Lower lobe of right lung (tissue), 2 donors: Measurements from ENCODE around the gene KTN1. TPM values are rescaled to one million over a fixed set of nuclear protein-coding genes. Genes with fewer than 3 reads are reported as not detected.

Experiments used
- ATAC-seq, 2 donors: fragments of 200-7000 bp; cut with Tn5 transposase; one replicate each; pipeline ENCODE4 v1.9.1; 2020 to 2022; ENCODE audit warnings: mild to moderate bottlenecking in 2 of 2, moderate library complexity in 2 of 2
- DNase-seq: peaks from one replicate; pipeline ENCODE4 v3.0.0-alpha.2; 2020
- H3K27ac ChIP-seq: fragments of 200-600 bp; one replicate; pipeline ENCODE4 v1.8.0; 2022
- H3K27me3 ChIP-seq: fragments of 200-600 bp; one replicate; pipeline ENCODE4 v1.8.0; 2022; ENCODE audit warnings: low read depth
- H3K36me3 ChIP-seq: fragments of 200-600 bp; one replicate; pipeline ENCODE4 v1.8.0; 2022; ENCODE audit warnings: mild to moderate bottlenecking
- H3K4me1 ChIP-seq: fragments of 200-600 bp; one replicate; pipeline ENCODE4 v1.8.0; 2022
- H3K4me3 ChIP-seq: fragments of 200-600 bp; one replicate; pipeline ENCODE4 v1.8.0; 2022; ENCODE audit warnings: mild to moderate bottlenecking
- H3K9me3 ChIP-seq: fragments of 200-600 bp; one replicate; pipeline ENCODE4 v1.8.0; 2022
- CTCF ChIP-seq: fragments of 200-600 bp; IDR thresholded peaks from one replicate; pipeline ENCODE4 v1.8.0; 2022; ENCODE audit warnings: antibody characterized with exemption, mild to moderate bottlenecking
- intact Hi-C: fragments of 100-400 bp; cut with DNase I; formaldehyde crosslinking; loops from one replicate; pipeline ENCODE4 v1.11.0; 2022
- total RNA-seq: library from RNA; stranded (reverse); fragmentation: NEBNext Ultra II Directional; extraction: Animal tissue kit (Norgen Biotek cat#: 25700); gene quantifications from one replicate; pipeline ENCODE4 v1.2.1, GENCODE V29; 2021
- donor health status: DM: no; HTN: yes; CAD: no; lungs with severe emphysema.

KTN1 gene
- total RNA-seq, 1 donor from 2014 or later: 164 TPM

- DNase-seq: no peak
- H3K27ac ChIP-seq: no peak overlapping the region
- ATAC-seq: no peak
Measured at GRCh38 chr14:55730592-55731310, 150.7 kb downstream of the KTN1 start.

GRCh38 chr14:55731311-55731872, 151.4 kb downstream of the KTN1 start:
- Histone ChIP-seq H3K9me3 (no peaks in the 10 kb centered on the region), H3K27me3 (no peaks in the 10 kb centered on the region), H3K36me3 (no peaks in the 10 kb centered on the region), H3K27ac (no peak overlapping the region), H3K4me3 (no peak overlapping the region), H3K4me1 (no peaks in the 10 kb centered on the region)
- TF ChIP-seq CTCF: no peak
- no peak for ATAC-seq
- intact Hi-C loops: no loop called here
- DNase-seq: no peak

More at GRCh38 chr14:55730592-55731310, 150.7 kb downstream of the KTN1 start:
- intact Hi-C loops: no loop called here
- TF ChIP-seq CTCF: no peak
- Histone ChIP-seq H3K36me3 (no peaks in the 10 kb centered on the region), H3K4me1 (no peaks in the 10 kb centered on the region), H3K9me3 (no peaks in the 10 kb centered on the region), H3K4me3 (no peak overlapping the region), H3K27me3 (no peaks in the 10 kb centered on the region)

GRCh38 chr14:55731881-55732498, 152.0 kb downstream of the KTN1 start:
- no peaks in the 10 kb centered on the region for H3K27me3 ChIP-seq
- H3K4me1 ChIP-seq: no peaks in the 10 kb centered on the region
- no peak overlapping the region for H3K4me3 ChIP-seq
- no peaks in the 10 kb centered on the region for H3K36me3 ChIP-seq
- no peaks in the 10 kb centered on the region for H3K9me3 ChIP-seq
- H3K27ac ChIP-seq: no peak overlapping the region
- DNase-seq (no peak), ATAC-seq (peak in 1 of 2 donors; percentile 75)
- intact Hi-C loops: no loop called here
- peak; percentile 64 for TF ChIP-seq CTCF

DNA sequence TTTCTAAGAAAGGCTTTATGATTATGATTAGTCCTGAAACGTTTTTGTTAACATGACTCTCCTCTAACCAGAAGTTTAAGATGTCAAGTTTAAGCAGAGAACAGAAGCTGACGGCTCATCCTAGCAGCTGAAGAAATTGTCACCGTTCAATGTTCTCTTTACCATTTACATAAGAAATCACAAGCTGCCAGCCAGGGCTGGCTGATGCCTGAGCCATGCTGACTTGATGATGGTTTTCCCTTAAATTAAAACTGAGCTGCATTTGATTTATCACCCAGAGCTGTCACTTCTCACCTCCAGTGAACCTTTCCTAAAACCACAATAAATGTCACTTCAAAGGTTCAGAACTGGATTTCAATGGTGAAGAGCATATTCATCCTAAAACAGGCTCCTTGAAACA, 153.6 kb downstream of the KTN1 start:
- intact Hi-C loops: no loop called here
- no peaks in the 10 kb centered on the region for H3K9me3 ChIP-seq
- no peaks in the 10 kb centered on the region for H3K27me3 ChIP-seq
- H3K4me1 ChIP-seq: no peaks in the 10 kb centered on the region
- H3K36me3 ChIP-seq: no peaks in the 10 kb centered on the region
- DNase-seq: no peak
- H3K27ac ChIP-seq: no peak overlapping the region
- TF ChIP-seq CTCF: no peak
- no peak overlapping the region for H3K4me3 ChIP-seq
- no peak for ATAC-seq

Other genes starting within 250 kb of the KTN1 start
- 9.8 TPM for gene ATG14, start 168.4 kb upstream of the KTN1 start, total RNA-seq
- gene TBPL2, start 139.6 kb upstream of the KTN1 start, total RNA-seq: not detected